HEK293 (cell line): ENCODE measurements around the gene LGI4.
A peak's percentile ranks its signal among the peaks of the same experiment; 100 is the strongest.

ENCODE experiments used
- KLF1 ChIP-seq: fragments of 450-650 bp; formaldehyde crosslinking; IDR thresholded peaks from 2 replicates; pipeline ENCODE4 v1.5.1; 2016; ENCODE audit warnings: missing biosample characterization, missing genetic modification characterization
- SALL2 ChIP-seq: fragments of 450-650 bp; formaldehyde crosslinking; IDR thresholded peaks from 2 replicates; pipeline ENCODE4 v1.5.0; 2017; ENCODE audit warnings: missing biosample characterization, mild to moderate bottlenecking, missing genetic modification characterization, borderline replicate concordance
- SCRT2 ChIP-seq: fragments of 450-650 bp; formaldehyde crosslinking; IDR thresholded peaks from 2 replicates; pipeline ENCODE4 v1.5.1; 2016; ENCODE audit warnings: missing biosample characterization, missing genetic modification characterization
- YY2 ChIP-seq: fragments of 450-650 bp; formaldehyde crosslinking; IDR thresholded peaks from 2 replicates; pipeline ENCODE4 v1.5.1; 2016; ENCODE audit warnings: missing biosample characterization, missing genetic modification characterization
- ZBTB48 ChIP-seq: fragments of 450-650 bp; formaldehyde crosslinking; IDR thresholded peaks from 2 replicates; pipeline ENCODE4 v1.5.1; 2016; ENCODE audit warnings: missing biosample characterization, missing genetic modification characterization
- ZNF112 ChIP-seq: fragments of 450-650 bp; formaldehyde crosslinking; IDR thresholded peaks from 2 replicates; pipeline ENCODE4 v1.5.0; 2017; ENCODE audit warnings: missing biosample characterization, missing genetic modification characterization
- ZNF175 ChIP-seq: fragments of 450-650 bp; formaldehyde crosslinking; IDR thresholded peaks from 2 replicates; pipeline ENCODE4 v1.5.1; 2016; ENCODE audit warnings: missing biosample characterization, missing genetic modification characterization
- ZNF274 ChIP-seq, 2 experiments: fragments of 200-500 bp in 1 of 2; fragments of 450-650 bp in 1 of 2; sonication (Bioruptor generic) in 1 of 2; formaldehyde crosslinking in 1 of 2; IDR thresholded peaks; 2 replicates each; pipeline versions ENCODE4 v1.5.1 to v1.6.1; 2014 to 2016; ENCODE audit warnings: borderline replicate concordance in 1 of 2, inconsistent platforms in 1 of 2, low read length in 1 of 2, missing biosample characterization in 1 of 2, missing genetic modification characterization in 1 of 2
- ZNF311 ChIP-seq: fragments of 450-650 bp; formaldehyde crosslinking; IDR thresholded peaks from 2 replicates; pipeline ENCODE4 v1.5.1; 2017; ENCODE audit warnings: missing biosample characterization, missing genetic modification characterization, borderline replicate concordance
- ZNF571 ChIP-seq: fragments of 450-650 bp; formaldehyde crosslinking; IDR thresholded peaks from 2 replicates; pipeline ENCODE4 v1.5.0; 2017; ENCODE audit warnings: missing biosample characterization, missing genetic modification characterization
- ZNF624 ChIP-seq: fragments of 450-650 bp; formaldehyde crosslinking; IDR thresholded peaks from 2 replicates; pipeline ENCODE4 v1.5.1; 2017; ENCODE audit warnings: missing biosample characterization, missing genetic modification characterization
- ZNF660 ChIP-seq: fragments of 450-650 bp; IDR thresholded peaks from 2 replicates; pipeline ENCODE4 v1.5.1; 2018; ENCODE audit warnings: missing biosample characterization, mild to moderate bottlenecking, missing genetic modification characterization
- ZNF707 ChIP-seq: fragments of 450-650 bp; formaldehyde crosslinking; IDR thresholded peaks from 2 replicates; pipeline ENCODE4 v1.5.1; 2016; ENCODE audit warnings: missing biosample characterization, missing genetic modification characterization
- ZNF777 ChIP-seq: fragments of 450-650 bp; formaldehyde crosslinking; IDR thresholded peaks from 2 replicates; pipeline ENCODE4 v1.5.1; 2017; ENCODE audit warnings: missing biosample characterization, missing genetic modification characterization, borderline replicate concordance
- ZNF785 ChIP-seq: fragments of 450-650 bp; formaldehyde crosslinking; IDR thresholded peaks from 2 replicates; pipeline ENCODE4 v1.5.1; 2016; ENCODE audit warnings: missing biosample characterization, missing genetic modification characterization
- ZNF837 ChIP-seq: fragments of 450-650 bp; formaldehyde crosslinking; IDR thresholded peaks from 2 replicates; pipeline ENCODE4 v1.5.1; 2016; ENCODE audit warnings: missing biosample characterization, missing genetic modification characterization
- TF ChIP-seq, protein P1 (sequence below): fragments of 450-650 bp; formaldehyde crosslinking; IDR thresholded peaks from 2 replicates; pipeline ENCODE4 v1.5.1; 2016; ENCODE audit warnings: missing biosample characterization, missing genetic modification characterization
- TF ChIP-seq, protein P2 (sequence below): fragments of 450-650 bp; formaldehyde crosslinking; IDR thresholded peaks from 2 replicates; pipeline ENCODE4 v1.5.1; 2017; ENCODE audit warnings: missing biosample characterization, missing genetic modification characterization
- TF ChIP-seq, protein P3 (sequence below): fragments of 450-650 bp; formaldehyde crosslinking; IDR thresholded peaks from 2 replicates; pipeline ENCODE4 v1.5.1; 2016; ENCODE audit warnings: missing biosample characterization, missing genetic modification characterization
- TF ChIP-seq, protein P4 (sequence below): fragments of 450-650 bp; formaldehyde crosslinking; IDR thresholded peaks from 2 replicates; pipeline ENCODE4 v1.5.1; 2016; ENCODE audit warnings: missing biosample characterization, missing genetic modification characterization, borderline replicate concordance
- TF ChIP-seq, protein P5 (sequence below): IDR thresholded peaks from 2 replicates; pipeline ENCODE4 v1.6.1; 2011; ENCODE audit warnings: mild to moderate bottlenecking, low read depth, low read length, borderline replicate concordance
- TF ChIP-seq, protein P6 (sequence below): fragments of 450-650 bp; formaldehyde crosslinking; IDR thresholded peaks from 2 replicates; pipeline ENCODE4 v1.5.0; 2017; ENCODE audit warnings: missing biosample characterization, missing genetic modification characterization, borderline replicate concordance
- TF ChIP-seq, protein P7 (sequence below): fragments of 450-650 bp; IDR thresholded peaks from 2 replicates; pipeline ENCODE4 v1.5.1; 2018; ENCODE audit warnings: missing biosample characterization, missing genetic modification characterization

LGI4 gene

DNA sequence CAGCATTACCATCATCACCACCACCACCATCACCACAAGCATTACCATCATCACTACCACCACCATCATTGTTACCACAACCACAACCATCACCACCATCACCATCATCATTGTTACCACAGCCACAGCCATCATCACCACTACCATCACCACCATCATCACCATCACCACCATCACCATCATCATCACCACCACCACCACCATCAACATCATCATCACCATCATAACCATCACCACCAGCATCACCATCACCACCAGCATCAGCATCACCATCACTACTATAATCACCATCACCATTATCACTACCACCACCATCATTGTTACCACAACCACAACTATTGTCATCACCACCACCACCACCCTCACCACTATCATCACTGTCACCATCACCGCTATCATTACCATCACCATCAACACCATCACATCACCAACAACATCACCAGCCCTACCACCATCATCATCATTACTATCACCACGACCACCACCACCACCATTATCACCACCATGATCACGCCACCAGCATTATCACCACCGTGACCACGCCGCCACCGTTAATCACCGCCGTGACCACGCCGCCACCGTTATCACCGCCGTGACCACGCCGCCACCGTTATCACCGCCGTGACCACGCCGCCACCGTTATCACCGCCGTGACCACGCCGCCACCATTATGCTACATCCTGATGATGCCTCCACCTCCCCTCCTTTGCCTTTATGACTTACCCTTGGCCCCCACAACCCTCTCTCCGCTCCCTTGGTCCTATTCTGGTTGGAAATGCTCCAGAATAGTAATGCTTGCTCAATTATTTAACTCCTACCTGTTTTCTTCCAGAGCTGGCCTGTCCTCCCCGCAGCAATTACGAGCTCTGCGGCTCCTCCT, 29.2 kb downstream of the LGI4 start (continued):
- TF ChIP-seq, protein P1, sequence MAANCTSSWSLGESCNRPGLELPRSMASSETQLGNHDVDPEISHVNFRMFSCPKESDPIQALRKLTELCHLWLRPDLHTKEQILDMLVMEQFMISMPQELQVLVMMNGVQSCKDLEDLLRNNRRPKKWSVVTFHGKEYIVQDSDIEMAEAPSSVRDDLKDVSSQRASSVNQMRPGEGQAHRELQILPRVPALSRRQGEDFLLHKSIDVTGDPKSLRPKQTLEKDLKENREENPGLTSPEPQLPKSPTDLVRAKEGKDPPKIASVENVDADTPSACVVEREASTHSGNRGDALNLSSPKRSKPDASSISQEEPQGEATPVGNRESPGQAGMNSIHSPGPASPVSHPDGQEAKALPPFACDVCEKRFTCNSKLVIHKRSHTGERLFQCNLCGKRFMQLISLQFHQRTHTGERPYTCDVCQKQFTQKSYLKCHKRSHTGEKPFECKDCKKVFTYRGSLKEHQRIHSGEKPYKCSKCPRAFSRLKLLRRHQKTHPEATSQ (tag by site-specific recombination), result 0 out of 2 replicates have a peak, but pooled peaks have one; percentile 22
- TF ChIP-seq ZNF274 (IDR thresholded peaks at IDR 0.05; ENCODE audit: low read length), result no peak
- peak; percentile 65; the same call in 1 of the 2 replicates for TF ChIP-seq ZNF274 (tag by site-specific recombination; IDR thresholded peaks at IDR 0.05; ENCODE audit: borderline replicate concordance)
- TF ChIP-seq ZBTB48 (tag by site-specific recombination), result peak; percentile 45; the same call in 1 of the 2 replicates
- TF ChIP-seq, protein P2, sequence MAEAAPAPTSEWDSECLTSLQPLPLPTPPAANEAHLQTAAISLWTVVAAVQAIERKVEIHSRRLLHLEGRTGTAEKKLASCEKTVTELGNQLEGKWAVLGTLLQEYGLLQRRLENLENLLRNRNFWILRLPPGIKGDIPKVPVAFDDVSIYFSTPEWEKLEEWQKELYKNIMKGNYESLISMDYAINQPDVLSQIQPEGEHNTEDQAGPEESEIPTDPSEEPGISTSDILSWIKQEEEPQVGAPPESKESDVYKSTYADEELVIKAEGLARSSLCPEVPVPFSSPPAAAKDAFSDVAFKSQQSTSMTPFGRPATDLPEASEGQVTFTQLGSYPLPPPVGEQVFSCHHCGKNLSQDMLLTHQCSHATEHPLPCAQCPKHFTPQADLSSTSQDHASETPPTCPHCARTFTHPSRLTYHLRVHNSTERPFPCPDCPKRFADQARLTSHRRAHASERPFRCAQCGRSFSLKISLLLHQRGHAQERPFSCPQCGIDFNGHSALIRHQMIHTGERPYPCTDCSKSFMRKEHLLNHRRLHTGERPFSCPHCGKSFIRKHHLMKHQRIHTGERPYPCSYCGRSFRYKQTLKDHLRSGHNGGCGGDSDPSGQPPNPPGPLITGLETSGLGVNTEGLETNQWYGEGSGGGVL (tag by site-specific recombination), result peak; percentile 21; the same call in 1 of the 2 replicates
- TF ChIP-seq, protein P3, sequence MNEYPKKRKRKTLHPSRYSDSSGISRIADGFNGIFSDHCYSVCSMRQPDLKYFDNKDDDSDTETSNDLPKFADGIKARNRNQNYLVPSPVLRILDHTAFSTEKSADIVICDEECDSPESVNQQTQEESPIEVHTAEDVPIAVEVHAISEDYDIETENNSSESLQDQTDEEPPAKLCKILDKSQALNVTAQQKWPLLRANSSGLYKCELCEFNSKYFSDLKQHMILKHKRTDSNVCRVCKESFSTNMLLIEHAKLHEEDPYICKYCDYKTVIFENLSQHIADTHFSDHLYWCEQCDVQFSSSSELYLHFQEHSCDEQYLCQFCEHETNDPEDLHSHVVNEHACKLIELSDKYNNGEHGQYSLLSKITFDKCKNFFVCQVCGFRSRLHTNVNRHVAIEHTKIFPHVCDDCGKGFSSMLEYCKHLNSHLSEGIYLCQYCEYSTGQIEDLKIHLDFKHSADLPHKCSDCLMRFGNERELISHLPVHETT (tag by site-specific recombination), result no peak
- peak; percentile 81; the same call in 1 of the 2 replicates for TF ChIP-seq SALL2 (tag by site-specific recombination)
- TF ChIP-seq ZNF311 (tag by site-specific recombination), result peak; percentile 98
- TF ChIP-seq ZNF777 (tag by site-specific recombination), result peak; percentile 41; the same call in 1 of the 2 replicates
- TF ChIP-seq, protein P4, sequence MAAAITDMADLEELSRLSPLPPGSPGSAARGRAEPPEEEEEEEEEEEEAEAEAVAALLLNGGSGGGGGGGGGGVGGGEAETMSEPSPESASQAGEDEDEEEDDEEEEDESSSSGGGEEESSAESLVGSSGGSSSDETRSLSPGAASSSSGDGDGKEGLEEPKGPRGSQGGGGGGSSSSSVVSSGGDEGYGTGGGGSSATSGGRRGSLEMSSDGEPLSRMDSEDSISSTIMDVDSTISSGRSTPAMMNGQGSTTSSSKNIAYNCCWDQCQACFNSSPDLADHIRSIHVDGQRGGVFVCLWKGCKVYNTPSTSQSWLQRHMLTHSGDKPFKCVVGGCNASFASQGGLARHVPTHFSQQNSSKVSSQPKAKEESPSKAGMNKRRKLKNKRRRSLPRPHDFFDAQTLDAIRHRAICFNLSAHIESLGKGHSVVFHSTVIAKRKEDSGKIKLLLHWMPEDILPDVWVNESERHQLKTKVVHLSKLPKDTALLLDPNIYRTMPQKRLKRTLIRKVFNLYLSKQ (tag by site-specific recombination), result 0 out of 2 replicates have a peak, but pooled peaks have one; percentile 9
- no peak for TF ChIP-seq ZNF624 (tag by site-specific recombination)
- 0 out of 2 replicates have a peak, but pooled peaks have one; percentile 71 for TF ChIP-seq ZNF112 (tag by site-specific recombination)
- TF ChIP-seq ZNF660 (tag by site-specific recombination), result no peak
- peak; percentile 10; the same call in 1 of the 2 replicates for TF ChIP-seq YY2 (tag by site-specific recombination)
- TF ChIP-seq, protein P5, sequence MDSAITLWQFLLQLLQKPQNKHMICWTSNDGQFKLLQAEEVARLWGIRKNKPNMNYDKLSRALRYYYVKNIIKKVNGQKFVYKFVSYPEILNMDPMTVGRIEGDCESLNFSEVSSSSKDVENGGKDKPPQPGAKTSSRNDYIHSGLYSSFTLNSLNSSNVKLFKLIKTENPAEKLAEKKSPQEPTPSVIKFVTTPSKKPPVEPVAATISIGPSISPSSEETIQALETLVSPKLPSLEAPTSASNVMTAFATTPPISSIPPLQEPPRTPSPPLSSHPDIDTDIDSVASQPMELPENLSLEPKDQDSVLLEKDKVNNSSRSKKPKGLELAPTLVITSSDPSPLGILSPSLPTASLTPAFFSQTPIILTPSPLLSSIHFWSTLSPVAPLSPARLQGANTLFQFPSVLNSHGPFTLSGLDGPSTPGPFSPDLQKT, result no peak
- peak; percentile 81; the same call in 1 of the 2 replicates for TF ChIP-seq ZNF785
- no peak for TF ChIP-seq SCRT2 (tag by site-specific recombination)
- TF ChIP-seq ZNF837 (tag by site-specific recombination), result 0 out of 2 replicates have a peak, but pooled peaks have one; percentile 17
- TF ChIP-seq ZNF175 (tag by site-specific recombination), result peak; percentile 87
- TF ChIP-seq ZNF707 (tag by site-specific recombination), result peak; percentile 11; the same call in 1 of the 2 replicates
- TF ChIP-seq, protein P6, sequence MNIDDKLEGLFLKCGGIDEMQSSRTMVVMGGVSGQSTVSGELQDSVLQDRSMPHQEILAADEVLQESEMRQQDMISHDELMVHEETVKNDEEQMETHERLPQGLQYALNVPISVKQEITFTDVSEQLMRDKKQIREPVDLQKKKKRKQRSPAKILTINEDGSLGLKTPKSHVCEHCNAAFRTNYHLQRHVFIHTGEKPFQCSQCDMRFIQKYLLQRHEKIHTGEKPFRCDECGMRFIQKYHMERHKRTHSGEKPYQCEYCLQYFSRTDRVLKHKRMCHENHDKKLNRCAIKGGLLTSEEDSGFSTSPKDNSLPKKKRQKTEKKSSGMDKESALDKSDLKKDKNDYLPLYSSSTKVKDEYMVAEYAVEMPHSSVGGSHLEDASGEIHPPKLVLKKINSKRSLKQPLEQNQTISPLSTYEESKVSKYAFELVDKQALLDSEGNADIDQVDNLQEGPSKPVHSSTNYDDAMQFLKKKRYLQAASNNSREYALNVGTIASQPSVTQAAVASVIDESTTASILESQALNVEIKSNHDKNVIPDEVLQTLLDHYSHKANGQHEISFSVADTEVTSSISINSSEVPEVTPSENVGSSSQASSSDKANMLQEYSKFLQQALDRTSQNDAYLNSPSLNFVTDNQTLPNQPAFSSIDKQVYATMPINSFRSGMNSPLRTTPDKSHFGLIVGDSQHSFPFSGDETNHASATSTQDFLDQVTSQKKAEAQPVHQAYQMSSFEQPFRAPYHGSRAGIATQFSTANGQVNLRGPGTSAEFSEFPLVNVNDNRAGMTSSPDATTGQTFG (tag by site-specific recombination), result peak; percentile 72; the same call in 1 of the 2 replicates
- TF ChIP-seq KLF1, result 0 out of 2 replicates have a peak, but pooled peaks have one; percentile 7
- TF ChIP-seq, protein P7, sequence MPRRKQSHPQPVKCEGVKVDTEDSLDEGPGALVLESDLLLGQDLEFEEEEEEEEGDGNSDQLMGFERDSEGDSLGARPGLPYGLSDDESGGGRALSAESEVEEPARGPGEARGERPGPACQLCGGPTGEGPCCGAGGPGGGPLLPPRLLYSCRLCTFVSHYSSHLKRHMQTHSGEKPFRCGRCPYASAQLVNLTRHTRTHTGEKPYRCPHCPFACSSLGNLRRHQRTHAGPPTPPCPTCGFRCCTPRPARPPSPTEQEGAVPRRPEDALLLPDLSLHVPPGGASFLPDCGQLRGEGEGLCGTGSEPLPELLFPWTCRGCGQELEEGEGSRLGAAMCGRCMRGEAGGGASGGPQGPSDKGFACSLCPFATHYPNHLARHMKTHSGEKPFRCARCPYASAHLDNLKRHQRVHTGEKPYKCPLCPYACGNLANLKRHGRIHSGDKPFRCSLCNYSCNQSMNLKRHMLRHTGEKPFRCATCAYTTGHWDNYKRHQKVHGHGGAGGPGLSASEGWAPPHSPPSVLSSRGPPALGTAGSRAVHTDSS (tag by site-specific recombination), result peak; percentile 78; the same call in 1 of the 2 replicates
- peak; percentile 31; the same call in 1 of the 2 replicates for TF ChIP-seq ZNF571 (tag by site-specific recombination)
- TF ChIP-seq, all 188 proteins: peak for 45
